GM12878 (cell line): Measurements from ENCODE around the gene KRT14. TPM values are rescaled to one million over a fixed set of nuclear protein-coding genes. Genes with fewer than 3 reads are reported as not detected.
"Not testable (repeated sequence)": the region's sequence is repeated elsewhere in the genome, so short reads cannot be mapped to it uniquely, and the experiment has no call there.

ENCODE experiments used
- ATAC-seq: fragments of 200-7000 bp; cut with Tn5 transposase; 3 replicates; pipeline ENCODE4 v1.9.1; 2020; ENCODE audit warnings: mild to moderate bottlenecking, moderate library complexity
- BruUV-seq: library from RNA; stranded (reverse); fragments of 400-500 nt; replicated peaks from 2 replicates; lab custom pipeline; 2021; lab: Mats Ljungman, UMichigan
- CTCF ChIA-PET: fragments of 300-600 bp; sonication (Branson Sonifier 250); formaldehyde crosslinking; extraction: SDS; loops from one replicate; lab custom pipeline; 2021; ENCODE audit warnings: inconsistent platforms; lab: Yijun Ruan, JAX
- POLR2A ChIA-PET: fragments of 350-600 bp; formaldehyde crosslinking; extraction: SDS; loops from one replicate; lab custom pipeline; 2021; ENCODE audit warnings: inconsistent platforms; lab: Charles Lee
- RAD21 ChIA-PET: fragments of 300-600 bp; sonication (Branson Sonifier 250); formaldehyde crosslinking; loops from one replicate; lab custom pipeline; 2023; ENCODE audit warnings: antibody characterized with exemption; ENCODE audit not compliant: unreplicated experiment; lab: Charles Lee
- SMC1A ChIA-PET: fragments of 300-600 bp; sonication (Branson Sonifier 250); formaldehyde crosslinking; loops from one replicate; lab custom pipeline; 2023; ENCODE audit not compliant: unreplicated experiment, uncharacterized antibody; lab: Charles Lee
- DNase-seq: peaks from one replicate; pipeline ENCODE4 v3.0.0-alpha.2; 2011; ENCODE audit warnings: low read depth, low spot score
- FAIRE-seq: peaks from 3 replicates; lab custom pipeline; 2011; peaks lifted over from hg19 to GRCh38; lab: Jason Lieb, UNC
- H2AFZ ChIP-seq: 2 replicates; pipeline ENCODE4 v1.6.0; 2011; ENCODE audit warnings: low read depth, low read length, control low read depth; ENCODE audit not compliant: control insufficient read depth
- H3K27ac ChIP-seq: 2 replicates; pipeline ENCODE4 v1.5.1; 2011; ENCODE audit warnings: control low read depth; ENCODE audit not compliant: control insufficient read depth, insufficient read depth
- H3K27me3 ChIP-seq, 2 experiments: replicated peaks in 1 of 2; 2 replicates each; pipeline versions ENCODE4 v1.6.0 to v1.6.1; 2011; ENCODE audit warnings: low read length in 1 of 2; ENCODE audit not compliant: control insufficient read depth in 2 of 2, insufficient read depth in 2 of 2
- H3K36me3 ChIP-seq, 2 experiments: 2 replicates each; pipeline ENCODE4 v1.5.1; 2011; ENCODE audit warnings: low read length in 1 of 2; ENCODE audit not compliant: control insufficient read depth in 2 of 2, insufficient read depth in 2 of 2
- H3K4me1 ChIP-seq: 2 replicates; pipeline ENCODE4 v1.6.1; 2011; ENCODE audit warnings: mild to moderate bottlenecking, low read length, moderate library complexity, mixed read lengths; ENCODE audit not compliant: control insufficient read depth, insufficient read depth
- H3K4me2 ChIP-seq: 2 replicates; pipeline ENCODE4 v1.6.0; 2011; ENCODE audit warnings: control low read depth; ENCODE audit not compliant: control insufficient read depth, insufficient read depth
- H3K4me3 ChIP-seq: fragments of 200-600 bp; sonication (generic); 2 replicates; pipeline ENCODE4 v1.5.1; 2016
- H3K79me2 ChIP-seq: 2 replicates; pipeline ENCODE4 v1.6.0; 2011; ENCODE audit warnings: low read length; ENCODE audit not compliant: control insufficient read depth, insufficient read depth
- H3K9ac ChIP-seq: 2 replicates; pipeline ENCODE4 v1.8.0; 2011; ENCODE audit warnings: low read length, control low read depth, mixed read lengths; ENCODE audit not compliant: control insufficient read depth, insufficient read depth
- H3K9me3 ChIP-seq: replicated peaks from 3 replicates; pipeline ENCODE4 v1.5.1; 2011; ENCODE audit warnings: mild to moderate bottlenecking, low read length; ENCODE audit not compliant: control insufficient read depth, insufficient read depth
- H4K20me1 ChIP-seq: 2 replicates; pipeline ENCODE4 v1.6.0; 2011; ENCODE audit not compliant: control insufficient read depth, insufficient read depth
- CHD4 ChIP-seq: fragments of 200-600 bp; sonication (generic); IDR thresholded peaks from 2 replicates; pipeline ENCODE4 v1.6.1; 2016; ENCODE audit warnings: mild to moderate bottlenecking
- MEF2A ChIP-seq: IDR thresholded peaks from 2 replicates; pipeline ENCODE4 v1.6.1; 2011; ENCODE audit warnings: low read depth, mild to moderate bottlenecking, low read length, moderate library complexity; ENCODE audit not compliant: insufficient read depth
- MEF2B ChIP-seq: fragments of 450-650 bp; IDR thresholded peaks from 2 replicates; pipeline ENCODE4 v1.6.1; 2018; ENCODE audit warnings: mild to moderate bottlenecking, moderate library complexity; ENCODE audit not compliant: partially characterized antibody, poor library complexity, severe bottlenecking
- MYB ChIP-seq: fragments of 150-350 bp; IDR thresholded peaks from 2 replicates; pipeline ENCODE4 v1.6.1; 2014; ENCODE audit warnings: mild to moderate bottlenecking, low read depth, low read length, borderline replicate concordance
- MYC ChIP-seq: IDR thresholded peaks from 2 replicates; pipeline ENCODE4 v1.6.1; 2011; ENCODE audit warnings: mild to moderate bottlenecking, low read length, moderate library complexity, inconsistent platforms; ENCODE audit not compliant: insufficient read depth, insufficient replicate concordance, insufficient read length, severe bottlenecking
- NR2C1 ChIP-seq: fragments of 450-650 bp; IDR thresholded peaks from 2 replicates; pipeline ENCODE4 v1.6.1; 2017; ENCODE audit warnings: antibody characterized with exemption, mild to moderate bottlenecking, moderate library complexity
- POLR2AphosphoS2 ChIP-seq: IDR thresholded peaks from 2 replicates; pipeline ENCODE4 v1.6.1; 2011; ENCODE audit warnings: low read depth, mild to moderate bottlenecking, low read length, improper control_type of control experiment, moderate library complexity
- RBBP5 ChIP-seq: fragments of 200-600 bp; sonication (generic); conservative IDR thresholded peaks from 2 replicates; pipeline ENCODE4 v1.6.1; 2016
- RELA ChIP-seq: fragments of 450-650 bp; IDR thresholded peaks from 2 replicates; pipeline ENCODE4 v1.8.0; 2014; ENCODE audit warnings: borderline replicate concordance; ENCODE audit not compliant: partially characterized antibody
- RFX5 ChIP-seq: IDR thresholded peaks from 2 replicates; pipeline ENCODE4 v1.6.1; 2011; ENCODE audit warnings: low read depth, low read length, improper control_type of control experiment
- SUPT20H ChIP-seq: IDR thresholded peaks from 2 replicates; pipeline ENCODE4 v1.6.1; 2011; ENCODE audit warnings: low read depth, mild to moderate bottlenecking, low read length, moderate library complexity, borderline replicate concordance; ENCODE audit not compliant: control insufficient read depth
- TARDBP ChIP-seq: IDR thresholded peaks from 2 replicates; pipeline ENCODE4 v1.6.1; 2016; ENCODE audit warnings: borderline replicate concordance
- TBL1XR1 ChIP-seq: IDR thresholded peaks from 2 replicates; pipeline ENCODE4 v1.6.1; 2012; ENCODE audit warnings: low read depth, low read length, improper control_type of control experiment
- TCF7 ChIP-seq: IDR thresholded peaks from 2 replicates; pipeline ENCODE4 v1.6.1; 2014; ENCODE audit warnings: antibody characterized with exemption, borderline replicate concordance
- ZNF24 ChIP-seq: fragments of 450-650 bp; IDR thresholded peaks from 2 replicates; pipeline ENCODE4 v1.6.1; 2017; ENCODE audit warnings: antibody characterized with exemption, mild to moderate bottlenecking
- WGBS: methylation state at CpG from one replicate; pipeline ENCODE4 v1.1.6; 2016; ENCODE audit warnings: low lambda C conversion rate; ENCODE audit not compliant: insufficient replicate concordance, insufficient coverage; ENCODE audit errors: missing lambda C conversion rate; 5-methylcytosine and 5-hydroxymethylcytosine counted together
- in situ Hi-C: fragments of 300-500 bp; cut with MboI; formaldehyde crosslinking; loops from 9 replicates; pipeline ENCODE4 v1.14.3; 2018; ENCODE audit warnings: mixed read lengths
- intact Hi-C: fragments of 100-400 bp; cut with micrococcal nuclease; formaldehyde crosslinking; loops from one replicate; pipeline ENCODE4 v1.14.2; 2022; ENCODE audit not compliant: unreplicated experiment
- polyA plus RNA-seq, 11 experiments: library from polyadenylated mRNA; depleted of rRNA in 4 of 11; unstranded in 6 of 11; stranded (reverse) in 5 of 11; fragments of >200 nt; fragmentation: Nextera tagmentation in 4 of 11; fragmentation: Illumina TruSeq in 1 of 11; extraction: Ambion mirVana in 4 of 11; extraction: Trizol in 1 of 11; gene quantifications; 1 replicate in 1 of 11; 2 replicates in 10 of 11; pipeline versions ENCODE4 v1.2.1 to v1.2.3, GENCODE V29; 2011 to 2016; ENCODE audit warnings: inconsistent platforms in 2 of 11, missing spikeins in 2 of 11, low read depth in 1 of 11
- total RNA-seq, 4 experiments: library from RNA; depleted of rRNA in 3 of 4; stranded (reverse); fragments of >200 nt in 3 of 4; fragmentation: Illumina TruSeq in 1 of 4; extraction: Trizol in 1 of 4; gene quantifications; 2 replicates each; pipeline versions ENCODE4 v1.2.1 to v1.2.3, GENCODE V29; 2013 to 2021
- TF ChIP-seq, protein P1 (sequence below): fragments of 450-650 bp; IDR thresholded peaks from 2 replicates; pipeline ENCODE4 v1.6.1; 2017; ENCODE audit warnings: mild to moderate bottlenecking

KRT14 gene
- total and polyA plus RNA-seq, 10 of the 15 experiments (the other 5 are each of a cell fraction or from before 2014, with no cell fraction given): 1.5 TPM; not detected in 9

DNA sequence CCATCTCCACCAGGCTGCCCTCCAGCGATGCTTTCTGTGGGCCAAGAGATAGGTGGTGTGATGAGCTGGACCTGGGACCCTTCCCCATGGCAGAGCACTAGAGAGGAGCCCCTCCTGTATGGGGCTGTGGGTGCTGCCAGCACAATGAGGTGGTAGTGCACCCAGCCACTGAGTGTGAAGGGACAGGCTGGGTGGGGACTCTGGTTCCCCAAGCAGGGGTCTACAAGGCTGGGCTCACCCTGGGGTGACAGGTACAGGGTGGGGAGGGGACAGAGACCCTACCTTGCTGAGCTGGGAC is 41.3 kb upstream of the KRT14 start:
- not testable (repeated sequence) for FAIRE-seq

DNA sequence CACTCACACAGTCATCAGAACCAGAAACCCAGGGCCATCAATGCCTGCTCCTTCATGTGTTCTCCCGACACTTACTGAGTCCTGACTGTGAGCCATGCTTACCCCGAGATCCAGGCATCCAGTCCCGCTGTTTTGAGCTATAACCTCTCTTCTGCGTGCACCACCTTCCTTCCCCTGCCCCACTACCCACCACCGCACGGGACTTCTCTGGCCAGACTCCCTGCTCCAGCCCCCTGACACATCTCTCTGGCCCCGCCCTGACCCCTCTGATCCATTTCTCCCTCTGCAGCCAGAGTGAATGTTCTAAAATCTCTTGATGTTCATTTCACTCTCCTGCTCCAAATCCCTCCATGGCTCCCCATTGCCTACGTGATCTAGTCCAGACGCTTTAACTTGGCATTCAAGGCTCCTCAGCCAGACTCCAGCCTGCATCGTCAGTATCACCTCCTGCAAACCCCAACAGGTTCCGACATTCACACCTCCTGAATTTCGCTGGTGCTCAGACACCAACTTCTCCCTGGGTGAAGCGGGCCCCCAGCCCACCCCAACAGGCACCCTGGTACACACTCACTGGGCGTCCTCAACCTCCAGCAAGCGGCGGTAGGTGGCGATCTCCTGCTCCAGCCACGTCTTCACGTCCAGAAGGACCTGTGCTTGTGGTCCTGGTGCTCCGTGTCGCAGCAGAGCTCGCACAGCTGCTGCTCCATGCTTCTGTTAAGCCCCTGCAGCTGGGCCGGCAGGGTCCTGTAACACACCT is 40.8 kb upstream of the KRT14 start:
- intact Hi-C loops (no loop called here), in situ Hi-C loops (no loop called here)
- no peak for TF ChIP-seq TBL1XR1
- no peak for TF ChIP-seq ZNF24
- no peak for TF ChIP-seq NR2C1
- no peak for TF ChIP-seq MEF2B
- TF ChIP-seq, protein P1, sequence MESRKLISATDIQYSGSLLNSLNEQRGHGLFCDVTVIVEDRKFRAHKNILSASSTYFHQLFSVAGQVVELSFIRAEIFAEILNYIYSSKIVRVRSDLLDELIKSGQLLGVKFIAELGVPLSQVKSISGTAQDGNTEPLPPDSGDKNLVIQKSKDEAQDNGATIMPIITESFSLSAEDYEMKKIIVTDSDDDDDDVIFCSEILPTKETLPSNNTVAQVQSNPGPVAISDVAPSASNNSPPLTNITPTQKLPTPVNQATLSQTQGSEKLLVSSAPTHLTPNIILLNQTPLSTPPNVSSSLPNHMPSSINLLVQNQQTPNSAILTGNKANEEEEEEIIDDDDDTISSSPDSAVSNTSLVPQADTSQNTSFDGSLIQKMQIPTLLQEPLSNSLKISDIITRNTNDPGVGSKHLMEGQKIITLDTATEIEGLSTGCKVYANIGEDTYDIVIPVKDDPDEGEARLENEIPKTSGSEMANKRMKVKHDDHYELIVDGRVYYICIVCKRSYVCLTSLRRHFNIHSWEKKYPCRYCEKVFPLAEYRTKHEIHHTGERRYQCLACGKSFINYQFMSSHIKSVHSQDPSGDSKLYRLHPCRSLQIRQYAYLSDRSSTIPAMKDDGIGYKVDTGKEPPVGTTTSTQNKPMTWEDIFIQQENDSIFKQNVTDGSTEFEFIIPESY: no peak
- TF ChIP-seq RELA: no peak
- no peak for TF ChIP-seq SUPT20H
- no peak for TF ChIP-seq TCF7
- TF ChIP-seq MYC: no peak
- no peak for TF ChIP-seq MEF2A
- TF ChIP-seq POLR2AphosphoS2: no peak
- no peak for TF ChIP-seq RBBP5
- no peak for TF ChIP-seq MYB
- TF ChIP-seq CHD4: no peak
- TF ChIP-seq TARDBP: no peak
- no peak for TF ChIP-seq RFX5
- POLR2A ChIA-PET: no interaction called here
- Histone ChIP-seq H3K36me3 (no peaks in the 10 kb centered on the region), H3K9ac (no peak overlapping the region), H3K27me3 (no peaks in the 10 kb centered on the region; a peak in 1 of 4 replicates), H3K4me3 (no peak overlapping the region), H3K4me2 (no peak overlapping the region), H2AFZ (no peak overlapping the region), H3K27ac (no peak overlapping the region), H3K4me1 (no peaks in the 10 kb centered on the region), H3K9me3 (no peaks in the 10 kb centered on the region; the same call in 2 of the 3 replicates), H4K20me1 (no peaks in the 10 kb centered on the region), H3K79me2 (no peaks in the 10 kb centered on the region)
- SMC1A ChIA-PET: no interaction called here
- ATAC-seq (no peak), FAIRE-seq (no peak), DNase-seq (no peak)
- RAD21 ChIA-PET: no interaction called here
- CTCF ChIA-PET: interaction anchor here (0.7 kb wide), 1 partner anchor 62 kb away, joined by 3 read pairs; no protein-coding TSS in a partner anchor
- WGBS: 35% methylated on average over 22 of the region's 23 CpGs
- no TSS peak for BruUV-seq

More for the DNA sequence above, 41.3 kb upstream of the KRT14 start:
- BruUV-seq, H3K36me3 ChIP-seq, H4K20me1 ChIP-seq, POLR2A ChIA-PET, DNase-seq, H3K4me2 ChIP-seq, intact Hi-C loops, H3K79me2 ChIP-seq, H3K27me3 ChIP-seq, H3K27ac ChIP-seq, H3K4me3 ChIP-seq, H2AFZ ChIP-seq, in situ Hi-C loops, H3K9ac ChIP-seq, ATAC-seq, H3K9me3 ChIP-seq, SMC1A ChIA-PET, H3K4me1 ChIP-seq, RAD21 ChIA-PET: not testable (repeated sequence)
- WGBS: 6% methylated on average over 1 of the region's 1 CpG
- CTCF ChIA-PET: interaction anchor here (0.7 kb wide), 1 partner anchor 63 kb away, joined by 3 read pairs; no protein-coding TSS in a partner anchor
